ELF-1 (cell line): Measurements from ENCODE around the gene UNC119B.

ENCODE experiments used
- DNase-seq: peaks from one replicate; pipeline ENCODE4 v3.0.0-alpha.2; 2016; ENCODE audit warnings: low read depth, low spot score

The UNC119B gene

DNA sequence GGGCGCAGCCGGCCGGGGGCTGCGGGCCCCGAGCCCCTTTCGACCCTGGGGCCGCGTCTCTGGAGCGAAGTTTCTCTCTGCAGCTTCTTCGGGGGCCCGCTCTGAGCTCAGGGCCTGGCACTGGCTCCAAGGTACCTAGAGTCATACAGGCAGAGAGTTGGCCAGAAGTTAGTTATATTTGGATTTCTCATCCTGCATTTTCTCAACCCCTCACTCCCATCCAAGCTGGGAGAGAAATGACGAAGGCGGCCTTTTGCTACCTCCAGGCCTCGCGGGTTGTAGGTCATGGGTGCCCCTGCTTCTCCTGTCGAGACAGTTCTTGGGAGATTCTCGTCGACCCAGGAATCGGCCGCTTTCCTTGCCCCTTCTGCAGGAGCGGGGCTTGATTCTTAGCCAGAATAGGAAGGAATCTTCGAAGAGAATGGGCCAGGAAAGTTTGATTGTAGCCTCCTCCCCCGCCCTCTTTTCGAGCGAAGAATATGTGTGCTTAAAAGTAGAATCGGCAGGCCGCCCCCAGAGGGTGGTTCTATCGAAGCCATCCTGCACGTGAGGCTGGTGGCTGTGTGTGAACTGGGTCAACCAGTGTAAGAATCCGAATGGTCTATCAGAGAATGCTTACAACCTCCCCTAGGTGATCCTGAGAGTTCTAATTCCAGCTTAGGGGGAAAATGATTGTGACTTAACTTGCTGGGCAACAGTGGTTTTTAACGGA lies 22.5 kb upstream of the UNC119B start:
- no peak for DNase-seq

DNA sequence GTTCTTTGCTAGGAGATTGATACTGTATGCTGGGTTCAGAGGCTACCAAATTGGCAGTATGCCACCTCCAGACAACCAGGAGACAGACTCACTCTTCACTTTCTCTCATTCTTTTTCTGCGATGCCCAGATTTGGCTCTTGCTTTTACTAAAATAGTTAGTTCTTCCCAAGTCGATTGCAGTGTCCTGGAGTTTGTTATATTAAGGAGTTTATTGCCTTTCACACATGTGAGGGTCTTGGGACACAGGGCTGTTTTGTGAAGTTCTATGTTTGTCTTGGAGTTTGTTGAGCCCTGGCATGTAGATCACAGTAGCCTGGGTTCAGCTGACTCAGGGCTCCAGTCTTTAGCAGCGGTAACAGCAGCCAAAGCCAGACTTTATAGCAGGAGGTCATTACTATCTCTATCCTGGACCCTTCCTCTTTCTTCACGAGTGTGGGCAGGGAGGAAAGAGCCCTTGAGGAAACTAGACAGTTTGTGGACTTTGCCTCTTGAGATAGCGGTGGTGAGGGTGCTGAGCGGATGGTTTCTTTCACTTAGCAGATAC lies 21.7 kb upstream of the UNC119B start:
- DNase-seq = no peak

DNA sequence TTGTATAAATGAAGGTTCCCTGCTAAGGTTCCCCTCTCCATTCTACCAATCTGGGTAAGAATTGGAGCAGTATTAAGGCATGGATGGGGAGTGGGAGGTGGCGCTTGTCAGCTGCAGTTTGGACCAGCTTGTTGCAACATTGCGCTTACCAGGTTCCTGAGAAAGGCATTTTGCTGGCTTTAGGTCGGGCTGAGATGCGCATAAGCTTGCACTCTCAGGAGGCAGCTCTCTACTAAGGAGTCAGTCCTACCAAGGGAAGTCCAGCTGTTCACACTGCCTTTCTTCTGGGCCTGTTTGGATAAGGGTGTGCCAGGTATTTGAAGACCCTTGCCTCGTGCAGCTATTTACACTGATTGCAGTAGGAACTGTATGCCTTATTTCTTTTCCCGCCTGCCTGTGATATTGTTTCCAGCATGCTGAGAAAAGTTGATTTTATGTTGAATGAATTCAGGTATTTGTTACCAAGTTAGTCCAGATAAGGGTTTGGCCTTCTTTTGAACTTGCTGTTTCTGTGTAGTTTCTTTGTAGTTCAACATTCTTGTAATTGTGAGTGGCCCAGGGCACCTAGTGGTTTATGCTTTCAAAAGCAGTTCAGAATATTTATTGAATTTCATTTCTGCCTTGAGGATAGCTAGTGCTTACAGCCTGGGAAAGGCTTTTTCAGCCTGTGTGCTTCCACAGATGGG lies 20.7 kb upstream of the UNC119B start:
- DNase-seq = no peak

DNA sequence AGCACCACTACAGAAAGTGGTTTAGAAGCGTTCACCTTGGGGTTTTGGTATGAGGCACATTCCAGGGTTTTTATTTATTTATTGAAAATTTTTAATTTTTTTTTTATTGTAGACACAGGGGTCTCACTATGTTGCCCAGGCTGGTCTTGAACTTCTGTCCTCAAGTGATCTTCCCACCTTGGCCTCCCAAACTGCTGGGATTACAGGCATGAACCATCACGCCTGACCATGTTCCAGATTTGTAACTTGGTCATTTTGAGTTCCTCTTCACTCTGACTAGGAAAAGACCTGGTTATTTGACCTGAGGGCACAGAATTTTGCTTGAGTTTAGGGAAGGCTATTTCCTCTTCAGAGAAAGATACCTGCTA lies 20.2 kb upstream of the UNC119B start:
- no peak for DNase-seq

DNA sequence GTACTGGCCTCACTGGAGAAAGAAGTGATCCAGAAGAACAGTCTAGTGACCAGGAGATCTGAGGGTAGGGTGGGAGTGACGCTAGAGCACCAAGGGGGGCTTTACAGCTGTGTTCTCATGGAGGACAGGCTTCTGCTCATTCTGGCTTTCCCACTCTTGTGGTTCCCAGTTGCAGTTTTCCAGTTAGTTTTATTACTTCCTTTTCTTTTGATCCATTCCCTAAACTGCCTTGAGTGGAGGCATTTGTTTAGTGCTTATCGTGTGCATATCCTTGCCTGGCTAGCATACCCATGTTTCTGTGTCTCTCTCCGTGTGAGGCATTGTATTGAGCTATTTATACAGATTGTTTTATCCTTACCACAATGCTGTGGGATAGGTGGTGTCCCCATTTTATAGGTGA lies 19.3 kb upstream of the UNC119B start:
- no peak for DNase-seq

DNA sequence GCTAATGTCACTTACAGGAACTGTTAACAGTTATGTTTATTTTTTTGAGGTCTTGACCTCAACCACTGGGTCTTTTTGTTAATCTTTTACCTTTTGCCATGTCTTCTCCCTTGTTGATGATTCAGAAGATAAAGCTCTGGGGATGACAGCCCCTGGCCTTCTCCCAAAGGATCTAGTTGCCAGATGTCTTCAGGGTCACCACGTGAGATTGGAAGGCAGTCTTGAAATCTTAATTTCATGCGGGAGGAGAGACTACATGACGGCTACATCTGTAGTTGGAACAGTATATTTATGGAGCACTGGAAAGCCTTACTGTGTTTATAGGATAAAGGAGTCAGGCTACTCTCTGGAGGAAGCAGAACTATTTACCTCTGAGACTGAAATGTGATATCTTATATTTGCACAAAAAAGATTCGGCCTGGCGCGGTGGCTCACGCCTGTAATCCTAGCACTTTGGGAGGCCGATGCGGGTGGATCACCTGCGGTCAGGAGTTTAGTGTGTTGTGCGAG lies 17.7 kb upstream of the UNC119B start:
- no peak for DNase-seq

DNA sequence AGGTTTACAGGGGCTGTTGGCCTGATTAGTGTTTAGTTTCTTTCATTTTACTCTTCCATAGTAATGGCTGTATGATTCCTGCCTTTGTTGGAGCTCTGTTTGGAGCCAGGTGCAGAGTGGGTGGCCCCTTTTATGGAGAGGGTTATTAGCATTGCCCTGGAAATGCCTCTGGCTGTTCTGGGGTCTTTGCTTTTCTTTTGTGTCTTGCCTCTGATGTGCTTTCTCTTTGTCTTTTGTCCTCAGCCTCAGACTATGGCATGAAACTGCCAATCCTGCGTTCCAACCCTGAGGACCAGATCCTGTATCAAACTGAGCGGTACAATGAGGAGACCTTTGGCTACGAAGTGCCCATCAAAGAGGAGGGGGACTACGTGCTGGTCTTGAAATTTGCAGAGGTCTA lies 16.4 kb upstream of the UNC119B start:
- DNase-seq = peak; percentile 84

DNA sequence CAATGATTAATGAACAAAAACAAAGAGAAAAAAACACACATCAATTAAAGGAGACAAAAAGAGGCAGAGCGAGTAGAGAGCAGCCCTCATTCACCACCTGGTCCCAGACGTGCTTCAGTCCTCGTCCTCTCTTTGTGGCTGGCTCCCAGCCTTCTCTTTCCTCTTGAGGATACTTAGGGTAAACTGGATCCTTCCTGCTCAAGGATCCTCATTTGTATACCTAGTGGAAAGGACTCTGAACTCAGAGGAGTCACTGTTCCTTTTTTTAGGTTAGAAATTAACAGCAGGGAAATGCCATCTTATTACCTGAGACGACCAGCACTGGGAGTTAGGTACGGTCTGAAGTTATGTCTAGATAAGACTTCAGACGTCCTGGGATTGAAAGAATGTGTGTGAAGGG lies 13.6 kb upstream of the UNC119B start:
- DNase-seq = no peak

DNA sequence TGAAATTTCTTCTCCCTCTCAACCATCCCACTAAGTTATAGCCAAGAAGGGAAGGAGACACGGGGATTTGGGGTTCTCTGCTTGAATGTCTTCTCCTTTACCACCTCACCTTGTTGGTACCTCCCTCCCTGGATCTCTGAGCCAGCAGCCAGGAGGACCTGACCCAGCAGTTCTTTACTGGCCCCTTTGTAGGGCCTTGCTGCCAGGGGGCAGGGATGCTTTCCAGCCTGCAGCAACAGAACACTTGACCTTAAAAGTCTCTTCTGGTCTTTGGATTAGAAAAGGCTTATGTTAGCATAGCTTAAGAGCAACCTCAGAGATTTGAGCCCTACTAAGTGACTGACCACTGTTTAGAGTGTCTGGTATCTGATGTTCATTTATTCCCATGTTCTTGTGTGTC lies 12.9 kb upstream of the UNC119B start:
- no peak for DNase-seq

DNA sequence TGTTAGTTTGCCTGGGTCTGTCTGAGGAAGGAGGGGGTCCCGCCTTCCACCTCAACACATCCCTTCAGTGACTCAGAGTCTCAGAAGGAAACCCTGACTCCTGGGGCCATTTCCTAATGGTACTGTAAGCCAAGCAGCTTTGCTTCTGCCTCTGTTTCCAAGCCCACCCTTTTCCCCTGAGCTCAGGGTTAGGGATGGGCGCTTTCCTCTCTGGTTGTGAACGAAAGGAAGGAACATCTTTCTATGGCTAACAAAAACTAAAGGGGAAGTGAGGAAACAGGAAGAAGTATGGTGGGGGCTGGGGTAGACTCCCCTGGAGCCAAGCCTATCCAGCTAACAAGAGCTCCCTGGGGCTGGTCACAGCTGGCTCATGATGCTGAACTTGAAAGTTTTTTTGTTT lies 11.6 kb upstream of the UNC119B start:
- no peak for DNase-seq

DNA sequence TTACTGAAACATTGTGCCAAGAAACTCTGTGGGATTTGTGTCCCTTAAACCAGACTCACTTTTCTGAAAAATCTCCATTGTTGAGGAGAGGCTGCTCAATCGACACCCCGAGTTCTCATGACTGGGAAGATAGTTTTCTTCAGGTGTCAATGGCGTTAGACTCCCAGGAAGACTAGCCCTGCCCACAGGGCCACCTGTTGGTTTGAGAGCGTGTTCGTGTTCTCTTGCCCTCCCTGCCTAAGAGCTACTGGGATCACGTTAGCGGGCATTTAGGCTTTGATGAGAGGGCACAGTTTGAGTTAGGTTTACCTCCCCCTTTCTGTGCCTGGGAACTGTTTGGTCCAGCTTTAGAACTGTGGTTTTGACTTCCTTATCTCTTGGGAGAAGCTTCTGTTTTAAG lies 10.7 kb upstream of the UNC119B start:
- DNase-seq = no peak

DNA sequence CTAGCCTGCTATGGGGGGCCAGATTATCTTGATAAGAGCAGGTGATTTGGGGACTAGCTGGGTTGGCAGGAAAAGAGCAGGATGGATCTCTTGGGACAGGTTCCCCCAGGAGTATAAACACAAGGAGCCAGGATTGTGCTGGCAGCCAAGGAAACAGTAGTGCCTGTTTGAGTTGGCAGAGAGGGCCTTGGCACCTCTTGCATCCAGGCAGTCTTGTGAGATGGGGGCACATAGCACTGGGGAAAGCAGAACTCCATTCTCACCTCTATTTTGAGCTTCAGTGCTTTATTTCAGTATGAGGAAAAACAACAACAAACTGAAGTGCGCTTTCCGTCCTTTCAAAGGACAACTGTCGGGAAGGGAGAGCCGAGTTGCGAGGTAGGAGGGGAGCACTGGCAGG lies 9.4 kb upstream of the UNC119B start:
- DNase-seq = no peak

DNA sequence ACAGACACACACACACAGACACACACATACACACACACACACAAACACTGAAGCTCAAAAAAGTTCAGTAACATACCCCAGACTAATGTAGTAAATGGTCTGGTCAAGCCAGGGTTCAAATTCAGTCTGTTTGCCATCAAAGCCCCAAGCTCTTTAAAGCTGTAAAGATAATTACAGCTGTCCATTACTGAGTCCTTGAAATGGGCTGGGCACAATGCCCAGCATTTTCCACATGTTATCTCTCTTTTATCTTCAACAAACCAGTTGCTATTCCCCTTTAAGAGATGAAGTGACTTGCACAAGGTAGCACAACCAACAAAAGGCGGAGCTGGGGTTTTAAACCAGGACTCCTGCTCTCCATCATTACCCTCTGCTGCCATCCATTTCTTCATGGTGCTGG lies 7.6 kb upstream of the UNC119B start:
- DNase-seq = no peak

DNA sequence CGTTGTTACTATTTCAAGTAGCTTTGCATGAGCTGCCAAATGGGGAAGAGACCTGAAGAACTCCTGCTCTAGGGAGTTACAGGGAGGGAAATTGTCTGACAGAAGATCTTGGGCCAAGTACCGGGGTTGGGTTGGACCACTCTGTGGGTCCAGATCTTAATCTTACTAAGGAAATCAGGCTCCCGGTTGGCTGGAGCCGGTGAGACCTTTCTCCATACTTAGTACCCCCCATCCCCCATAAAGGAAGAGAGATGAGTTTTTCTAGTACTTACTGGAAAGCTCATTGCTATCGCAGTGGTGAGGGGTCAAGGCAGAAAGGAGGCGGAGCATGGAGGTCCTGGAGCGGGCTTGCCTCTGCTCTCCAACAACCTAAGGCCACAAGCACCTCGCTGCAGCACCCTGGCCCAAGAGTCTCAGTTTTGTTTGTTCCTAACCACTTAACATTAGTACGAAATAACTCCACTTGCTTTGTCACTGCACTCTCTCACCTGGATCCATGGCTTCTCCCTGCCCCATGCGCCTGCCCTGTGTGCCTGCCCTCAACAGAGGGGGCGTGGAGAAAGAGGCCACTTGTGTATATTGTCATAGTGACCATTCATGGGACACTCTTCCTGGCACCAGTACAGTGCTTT lies 6.8 kb upstream of the UNC119B start:
- no peak for DNase-seq

DNA sequence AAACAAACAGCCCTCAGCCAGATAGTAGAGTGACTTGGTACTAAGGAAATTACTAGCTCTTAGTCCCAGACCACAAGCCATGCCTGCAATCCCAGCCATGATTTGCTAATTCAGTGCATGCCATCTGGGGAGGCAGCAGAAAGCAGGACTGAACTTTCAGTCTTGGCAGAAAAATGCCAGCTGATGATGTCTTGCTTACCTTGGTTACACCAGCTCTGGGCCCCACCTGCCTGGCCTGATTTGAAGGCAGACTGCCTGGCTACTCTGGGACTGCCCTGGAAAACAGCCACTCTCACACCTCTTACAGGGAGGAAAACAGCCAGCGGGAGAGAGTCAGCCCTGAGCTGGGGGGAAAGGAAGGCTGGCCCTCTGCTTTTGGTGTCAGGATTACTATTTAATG lies 4.6 kb upstream of the UNC119B start:
- no peak for DNase-seq

DNA sequence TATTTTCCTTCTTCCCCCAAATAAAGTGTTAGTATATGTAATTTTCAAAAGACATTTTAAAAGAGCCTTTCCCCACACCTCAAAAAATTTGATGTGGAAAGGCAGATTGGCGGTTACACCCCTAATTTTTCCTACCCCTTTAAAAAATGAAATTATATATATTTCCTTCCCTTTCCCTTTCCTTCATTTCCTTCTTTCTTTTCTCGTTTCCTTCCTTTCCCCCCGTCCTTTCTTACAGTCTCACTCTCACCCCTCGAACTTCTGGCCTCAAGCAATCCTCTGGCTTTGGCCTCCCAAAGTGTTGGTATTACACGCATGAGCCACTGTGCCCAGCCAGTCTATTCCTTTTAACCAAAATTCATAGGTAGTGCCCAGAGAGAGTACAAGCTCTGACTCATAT lies 4.2 kb upstream of the UNC119B start:
- no peak for DNase-seq

DNA sequence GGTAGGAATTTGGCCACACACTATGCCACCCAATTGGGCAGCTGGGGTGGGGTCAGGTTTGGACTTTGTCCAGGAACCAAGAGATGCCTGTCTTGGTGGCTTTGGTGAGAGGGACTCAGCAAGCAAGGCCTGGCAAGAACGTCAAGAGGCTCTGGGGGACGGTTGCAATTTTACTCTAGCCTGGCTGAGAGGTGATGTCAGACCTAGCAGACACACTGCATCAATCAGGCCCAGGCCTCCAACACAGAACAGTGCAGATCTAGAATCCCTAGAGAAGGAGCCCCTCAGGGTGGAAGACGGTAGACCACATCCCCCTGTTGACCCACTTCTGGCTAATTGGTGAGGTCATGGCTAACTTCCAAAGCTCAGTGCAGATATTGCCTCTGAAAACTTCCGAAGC lies 1.6 kb upstream of the UNC119B start:
- no peak for DNase-seq

DNA sequence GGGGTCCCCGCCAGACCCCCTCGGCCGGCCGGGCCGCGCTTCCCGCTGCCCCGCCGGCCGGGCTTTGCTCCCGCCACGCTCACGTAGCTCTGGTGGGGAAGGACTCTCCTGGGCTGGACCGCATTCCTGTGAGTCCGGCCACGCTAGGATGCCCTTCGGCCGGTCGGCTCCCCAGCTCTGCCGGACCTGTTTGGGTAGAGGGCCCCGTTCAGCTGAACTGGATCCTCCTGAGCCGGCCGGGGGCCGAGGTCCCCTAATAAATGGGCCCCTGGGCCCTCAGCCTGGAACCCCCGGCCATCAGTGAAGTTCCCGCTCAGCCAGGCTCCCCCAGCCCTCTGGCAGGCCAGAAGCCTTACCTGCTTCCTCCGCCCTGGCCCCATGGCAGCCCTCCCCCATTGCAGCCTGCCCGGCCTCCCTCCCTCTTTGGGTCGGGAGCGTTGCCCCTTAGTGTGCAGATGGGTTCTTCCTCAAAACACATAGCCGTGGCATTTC lies 593 bp downstream of the UNC119B start:
- peak; percentile 37 for DNase-seq

DNA sequence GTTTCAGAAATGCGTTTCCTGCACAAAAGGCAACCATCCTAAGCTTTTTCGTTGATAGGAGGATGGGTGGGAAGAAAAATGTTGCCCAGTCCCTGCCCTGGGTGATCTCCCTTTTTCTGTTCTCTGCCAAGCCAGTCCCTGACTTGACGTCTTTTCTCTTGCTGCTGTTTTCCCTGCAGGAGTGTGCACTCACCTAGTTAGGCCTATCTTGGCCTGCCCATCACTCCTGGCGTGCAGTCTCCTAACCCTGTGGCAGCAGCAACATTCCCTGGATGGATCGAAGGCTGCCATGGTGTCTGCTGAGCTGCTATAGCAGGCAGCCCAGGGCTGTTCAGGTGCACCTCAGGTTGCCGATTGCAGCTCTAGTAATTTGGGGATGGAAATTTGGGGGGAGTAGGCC lies 1.2 kb downstream of the UNC119B start:
- no peak for DNase-seq

DNA sequence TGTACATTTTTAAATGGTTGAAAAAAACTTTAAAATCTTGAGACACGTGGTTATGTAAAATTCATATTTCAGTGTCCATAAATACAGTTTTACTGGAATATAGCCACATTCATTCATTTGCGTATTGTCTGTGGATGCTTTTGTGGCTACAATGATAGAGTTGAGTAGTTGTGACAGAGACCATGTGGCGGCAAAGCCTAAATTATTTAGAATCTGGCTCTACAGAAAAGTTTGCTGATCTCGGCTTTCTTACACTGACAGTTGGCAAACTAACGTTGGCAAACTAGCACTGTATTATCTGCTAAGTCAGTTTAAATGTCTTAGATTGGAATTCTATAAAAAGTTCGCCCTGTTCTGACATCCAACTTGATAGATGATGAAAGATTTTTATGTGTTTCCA lies 2.4 kb downstream of the UNC119B start:
- no peak for DNase-seq

DNA sequence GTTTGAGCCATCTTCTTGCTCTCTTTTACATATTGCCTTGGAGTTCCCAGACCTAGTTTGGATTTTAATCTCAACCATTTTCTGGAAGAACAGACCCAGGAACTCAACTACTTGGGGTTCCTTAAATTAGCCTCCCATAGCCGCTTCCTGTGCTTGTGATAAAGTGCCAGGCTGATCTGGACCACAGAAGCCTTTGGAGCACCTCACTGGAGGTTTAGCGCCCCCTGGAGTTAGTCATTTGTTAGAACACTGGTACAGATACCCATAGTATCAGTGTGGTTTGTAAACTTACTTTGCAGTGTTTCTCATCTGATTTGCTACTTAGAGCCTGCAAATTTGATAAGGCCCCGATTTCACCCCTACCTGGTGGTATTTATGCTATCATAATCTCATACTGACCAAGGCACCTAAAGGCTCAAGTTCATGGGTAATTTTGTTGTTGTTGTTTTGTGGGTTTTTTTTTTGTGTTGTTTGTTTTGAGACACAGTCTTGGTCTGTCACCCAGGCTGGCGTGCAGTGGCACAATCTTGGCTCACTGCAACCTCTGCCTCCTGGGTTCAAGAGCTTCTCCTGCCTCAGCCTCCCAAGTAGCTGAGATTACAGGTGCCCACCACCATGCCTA lies 3.7 kb downstream of the UNC119B start:
- DNase-seq = peak; percentile 67

DNA sequence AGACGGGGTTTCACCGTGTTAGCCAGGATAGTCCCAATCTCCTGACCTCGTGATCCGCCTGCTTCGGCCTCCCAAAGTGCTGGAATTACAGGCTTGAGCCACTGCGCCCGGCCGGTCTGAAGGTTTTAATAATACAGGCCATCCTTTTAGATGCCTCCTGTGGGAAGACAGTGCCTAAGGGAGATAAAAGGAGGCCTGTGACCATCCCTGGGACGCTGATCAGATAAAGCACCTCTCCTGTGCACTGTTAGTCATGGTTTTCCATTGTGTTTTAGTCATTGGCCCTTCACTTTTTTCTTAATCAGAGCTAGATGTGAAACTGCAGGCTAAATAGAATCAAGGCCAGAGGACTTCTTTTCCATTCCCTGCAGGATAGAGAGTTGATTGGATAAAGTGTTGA lies 7.8 kb downstream of the UNC119B start:
- no peak for DNase-seq
